HG02623 (cell line): ENCODE data around the gene FDX1.
"Not testable (repeated sequence)": the region's sequence is repeated elsewhere in the genome, so short reads cannot be mapped to it uniquely, and the experiment has no call there.

ENCODE experiments used
- ATAC-seq: cut with Tn5 transposase; IDR thresholded peaks from one replicate; pipeline ENCODE4 v1.9.1; 2021; ENCODE audit warnings: moderate library complexity; ENCODE audit not compliant: unreplicated experiment

The FDX1 gene

GRCh38 chr11:110429731-110430266 is at the start of gene FDX1:
Gene FDX1, plus strand, starts transcription at chr11:110429948. Its CDS starts 173 bp downstream, at chr11:110430121.
- peak; percentile 83 for ATAC-seq

GRCh38 chr11:110380836-110381622 is 48.7 kb upstream of the FDX1 start:
- no peak for ATAC-seq

- not testable (repeated sequence) for ATAC-seq
Observed at GRCh38 chr11:110388231-110388630, 41.5 kb upstream of the FDX1 start.

GRCh38 chr11:110389965-110390364 is 39.8 kb upstream of the FDX1 start:
- no peak for ATAC-seq

GRCh38 chr11:110392056-110392455 is 37.7 kb upstream of the FDX1 start:
- no peak for ATAC-seq

- not testable (repeated sequence) for ATAC-seq
Observed at GRCh38 chr11:110397668-110398286, 32.0 kb upstream of the FDX1 start.

GRCh38 chr11:110403585-110403984 is 26.2 kb upstream of the FDX1 start:
- ATAC-seq, result not testable (repeated sequence)

- ATAC-seq, result not testable (repeated sequence)
Observed at GRCh38 chr11:110405636-110406035, 24.1 kb upstream of the FDX1 start.

GRCh38 chr11:110407315-110407714 is 22.4 kb upstream of the FDX1 start:
- ATAC-seq, result no peak

GRCh38 chr11:110409174-110409573 is 20.6 kb upstream of the FDX1 start:
- no peak for ATAC-seq

GRCh38 chr11:110410651-110411050 is 19.1 kb upstream of the FDX1 start:
- no peak for ATAC-seq

- no peak for ATAC-seq
Observed at GRCh38 chr11:110415081-110415480, 14.7 kb upstream of the FDX1 start.

- not testable (repeated sequence) for ATAC-seq
Observed at GRCh38 chr11:110421658-110422057, 8.1 kb upstream of the FDX1 start.

GRCh38 chr11:110422306-110422905 is 7.3 kb upstream of the FDX1 start:
- no peak for ATAC-seq

GRCh38 chr11:110424775-110425444 is 4.8 kb upstream of the FDX1 start:
- no peak for ATAC-seq

GRCh38 chr11:110425751-110426545 is 3.8 kb upstream of the FDX1 start:
- no peak for ATAC-seq

- ATAC-seq, result no peak
Observed at GRCh38 chr11:110428040-110428439, 1.7 kb upstream of the FDX1 start.

GRCh38 chr11:110428956-110429730 is 605 bp upstream of the FDX1 start:
- no peak for ATAC-seq

- ATAC-seq, result peak; percentile 34
Observed at GRCh38 chr11:110430267-110431050, 711 bp downstream of the FDX1 start.
